Mesenchymal stem cell (in vitro differentiated cells and primary cell): ENCODE results near the gene MRM2.
A peak's percentile ranks its signal among the peaks of the same experiment; 100 is the strongest.

Source experiments
- DNase-seq: peaks from one replicate; pipeline ENCODE4 v3.0.0-alpha.2; 2013
- H2AFZ ChIP-seq: one replicate; pipeline ENCODE4 v1.6.1; 2013; ENCODE audit warnings: low read depth, mild to moderate bottlenecking, control low read depth, inconsistent platforms, low read length, moderate library complexity
- H2AK5ac ChIP-seq: 2 replicates; pipeline ENCODE4 v1.6.1; 2013; ENCODE audit warnings: low read length, moderate library complexity, mild to moderate bottlenecking, inconsistent platforms; ENCODE audit not compliant: severe bottlenecking
- H2BK120ac ChIP-seq: one replicate; pipeline ENCODE4 v1.6.1; 2013; ENCODE audit warnings: low read depth, mild to moderate bottlenecking, inconsistent platforms, low read length, moderate library complexity
- H2BK12ac ChIP-seq, 2 experiments: one replicate each; pipeline ENCODE4 v1.6.1; 2013; ENCODE audit warnings: inconsistent platforms in 2 of 2, low read length in 2 of 2, mild to moderate bottlenecking in 2 of 2, moderate library complexity in 2 of 2, control low read depth in 1 of 2
- H2BK15ac ChIP-seq: one replicate; pipeline ENCODE4 v1.6.1; 2013; ENCODE audit warnings: mild to moderate bottlenecking, low read depth, inconsistent platforms; ENCODE audit not compliant: poor library complexity, severe bottlenecking
- H2BK5ac ChIP-seq: 2 replicates; pipeline ENCODE4 v1.6.1; 2013; ENCODE audit warnings: low read depth, mild to moderate bottlenecking, low read length, control low read depth, inconsistent platforms; ENCODE audit not compliant: poor library complexity, severe bottlenecking
- H3K14ac ChIP-seq, 2 experiments: one replicate each; pipeline ENCODE4 v1.6.1; 2013; ENCODE audit warnings: inconsistent platforms in 2 of 2, low read length in 2 of 2, control low read depth in 1 of 2, mild to moderate bottlenecking in 1 of 2, moderate library complexity in 1 of 2
- H3K18ac ChIP-seq, 2 experiments: one replicate each; pipeline ENCODE4 v1.6.1; 2013; ENCODE audit warnings: inconsistent platforms in 2 of 2, low read length in 2 of 2, control low read depth in 1 of 2, low read depth in 1 of 2, mild to moderate bottlenecking in 1 of 2
- H3K23ac ChIP-seq, 2 experiments: one replicate each; pipeline ENCODE4 v1.6.1; 2013; ENCODE audit warnings: inconsistent platforms in 2 of 2, low read length in 2 of 2, mild to moderate bottlenecking in 2 of 2, moderate library complexity in 2 of 2, control low read depth in 1 of 2
- H3K27ac ChIP-seq: 2 replicates; pipeline ENCODE4 v1.5.1; 2013; ENCODE audit warnings: mild to moderate bottlenecking, moderate library complexity, low read length, control low read depth, inconsistent platforms; ENCODE audit not compliant: poor library complexity, severe bottlenecking
- H3K27me3 ChIP-seq, 2 experiments: 2 replicates each; pipeline versions ENCODE4 v1.6.1 to v1.7.0; 2013; ENCODE audit warnings: low read length in 2 of 2, mild to moderate bottlenecking in 2 of 2, moderate library complexity in 2 of 2, control low read depth in 1 of 2, inconsistent platforms in 1 of 2; ENCODE audit not compliant: control insufficient read depth in 1 of 2, insufficient read depth in 1 of 2
- H3K36me3 ChIP-seq, 2 experiments: 2 replicates each; pipeline versions ENCODE4 v1.6.1 to v1.7.0; 2013; ENCODE audit warnings: low read length in 2 of 2, control low read depth in 1 of 2, inconsistent platforms in 1 of 2, low read depth in 1 of 2, mild to moderate bottlenecking in 1 of 2; ENCODE audit not compliant: insufficient read depth in 2 of 2, control insufficient read depth in 1 of 2
- H3K4ac ChIP-seq, 2 experiments: one replicate each; pipeline ENCODE4 v1.6.1; 2013; ENCODE audit warnings: inconsistent platforms in 2 of 2, low read length in 2 of 2, mild to moderate bottlenecking in 2 of 2, moderate library complexity in 2 of 2, control low read depth in 1 of 2, low read depth in 1 of 2
- H3K4me1 ChIP-seq: 2 replicates; pipeline ENCODE4 v1.6.1; 2013; ENCODE audit warnings: low read depth, low read length, control low read depth; ENCODE audit not compliant: control insufficient read depth, insufficient read depth
- H3K4me2 ChIP-seq: 2 replicates; pipeline ENCODE4 v1.6.1; 2013; ENCODE audit warnings: low read length, mild to moderate bottlenecking, inconsistent platforms; ENCODE audit not compliant: poor library complexity, severe bottlenecking
- H3K4me3 ChIP-seq, 2 experiments: 2 replicates each; pipeline versions ENCODE4 v1.5.1 to v1.7.0; 2013; ENCODE audit warnings: low read length in 2 of 2, mild to moderate bottlenecking in 2 of 2, control low read depth in 1 of 2, low read depth in 1 of 2; ENCODE audit not compliant: insufficient read depth in 1 of 2
- H3K79me1 ChIP-seq: replicated peaks from 2 replicates; pipeline ENCODE4 v1.6.1; 2013; ENCODE audit warnings: mild to moderate bottlenecking, control low read depth, low read length, inconsistent platforms; ENCODE audit not compliant: poor library complexity, severe bottlenecking
- H3K9ac ChIP-seq: 2 replicates; pipeline ENCODE4 v1.7.0; 2013; ENCODE audit warnings: mild to moderate bottlenecking, low read length, moderate library complexity
- H3K9me3 ChIP-seq: 2 replicates; pipeline ENCODE4 v1.7.0; 2013; ENCODE audit warnings: mild to moderate bottlenecking, low read length; ENCODE audit not compliant: control insufficient read depth
- H4K8ac ChIP-seq: one replicate; pipeline ENCODE4 v1.6.1; 2013; ENCODE audit warnings: inconsistent platforms, mild to moderate bottlenecking, low read length, moderate library complexity
- H4K91ac ChIP-seq: one replicate; pipeline ENCODE4 v1.6.1; 2013; ENCODE audit warnings: mild to moderate bottlenecking, low read length, inconsistent platforms
- WGBS: methylation state at CpG from one replicate; pipeline ENCODE4 v1.1.7; 2013; ENCODE audit warnings: mixed read lengths; 5-methylcytosine and 5-hydroxymethylcytosine counted together

MRM2 gene

GRCh38 chr7:2261611-2262010 is 19.6 kb upstream of the MRM2 start:
- H3K9me3 ChIP-seq: no peaks in the 10 kb centered on the region
- peaks cover 12% of the 10 kb centered on the region for H3K79me1 ChIP-seq
- no peak overlapping the region for H3K9ac ChIP-seq
- 96% methylated on average over 14 of the region's 14 CpGs for WGBS
- H2BK12ac ChIP-seq: no peak overlapping the region
- H3K36me3 ChIP-seq: peaks cover 47 to 60% of the 10 kb centered on the region in 2 experiments
- no peak overlapping the region for H4K91ac ChIP-seq
- no peak overlapping the region for H3K27ac ChIP-seq
- H3K23ac ChIP-seq: no peak overlapping the region
- no peak overlapping the region for H3K14ac ChIP-seq
- no peaks in the 10 kb centered on the region for H3K27me3 ChIP-seq
- H3K4ac ChIP-seq: no peak overlapping the region
- H2AFZ ChIP-seq: no peak overlapping the region
- no peak overlapping the region for H3K18ac ChIP-seq
- H4K8ac ChIP-seq: no peak overlapping the region
- H3K4me3 ChIP-seq: no peak overlapping the region
- H2BK120ac ChIP-seq: no peak overlapping the region
- no peak overlapping the region for H3K4me2 ChIP-seq
- no peak for DNase-seq
- peaks cover 11% of the 10 kb centered on the region for H3K4me1 ChIP-seq
- H2BK15ac ChIP-seq: no peak overlapping the region
- H2BK5ac ChIP-seq: no peak overlapping the region
- H2AK5ac ChIP-seq: no peak overlapping the region

GRCh38 chr7:2260820-2261219 is 18.8 kb upstream of the MRM2 start:
- H3K4me2 ChIP-seq: no peak overlapping the region
- no peak overlapping the region for H3K27ac ChIP-seq
- no peak overlapping the region for H3K4ac ChIP-seq
- no peak overlapping the region for H3K9ac ChIP-seq
- no peak overlapping the region for H2BK5ac ChIP-seq
- H2AK5ac ChIP-seq: no peak overlapping the region
- H2BK12ac ChIP-seq: no peak overlapping the region
- H3K4me1 ChIP-seq: peaks cover 16% of the 10 kb centered on the region
- no peaks in the 10 kb centered on the region for H3K27me3 ChIP-seq
- no peak overlapping the region for H2AFZ ChIP-seq
- H4K91ac ChIP-seq: no peak overlapping the region
- H3K14ac ChIP-seq: no peak overlapping the region
- H3K9me3 ChIP-seq: no peaks in the 10 kb centered on the region
- no peak overlapping the region for H3K4me3 ChIP-seq
- H3K23ac ChIP-seq: no peak overlapping the region
- DNase-seq: peak; percentile 18
- H2BK15ac ChIP-seq: no peak overlapping the region
- no peak overlapping the region for H2BK120ac ChIP-seq
- peaks cover 54 to 68% of the 10 kb centered on the region in 2 experiments for H3K36me3 ChIP-seq
- peaks cover 12% of the 10 kb centered on the region for H3K79me1 ChIP-seq
- 99% methylated on average over 5 of the region's 5 CpGs for WGBS
- H4K8ac ChIP-seq: no peak overlapping the region
- no peak overlapping the region for H3K18ac ChIP-seq

- H3K4ac ChIP-seq: no peak overlapping the region
- no peak overlapping the region for H2AK5ac ChIP-seq
- peaks cover 59 to 79% of the 10 kb centered on the region in 2 experiments for H3K36me3 ChIP-seq
- no peak overlapping the region for H2BK15ac ChIP-seq
- no peak overlapping the region for H3K14ac ChIP-seq
- no peak overlapping the region for H3K4me3 ChIP-seq
- no peak overlapping the region for H2BK5ac ChIP-seq
- H3K4me2 ChIP-seq: no peak overlapping the region
- no peak overlapping the region for H3K9ac ChIP-seq
- H3K18ac ChIP-seq: no peak overlapping the region
- no peak overlapping the region for H4K8ac ChIP-seq
- no peak overlapping the region for H3K27ac ChIP-seq
- 98% methylated on average over 6 of the region's 9 CpGs for WGBS
- no peak overlapping the region for H3K23ac ChIP-seq
- peaks cover 25% of the 10 kb centered on the region for H3K4me1 ChIP-seq
- H2BK120ac ChIP-seq: no peak overlapping the region
- peaks cover 14% of the 10 kb centered on the region for H3K79me1 ChIP-seq
- H4K91ac ChIP-seq: no peak overlapping the region
- H3K27me3 ChIP-seq: no peaks in the 10 kb centered on the region
- DNase-seq: no peak
- no peaks in the 10 kb centered on the region for H3K9me3 ChIP-seq
- no peak overlapping the region for H2AFZ ChIP-seq
- H2BK12ac ChIP-seq: no peak overlapping the region
These were observed 17.5 kb upstream of the MRM2 start for GRCh38 chr7:2259480-2259879.

GRCh38 chr7:2258661-2259365 is 16.8 kb upstream of the MRM2 start:
- Histone ChIP-seq H4K91ac (no peak overlapping the region), H3K27me3 (no peaks in the 10 kb centered on the region), H2AK5ac (no peak overlapping the region), H3K18ac (no peak overlapping the region), H2BK12ac (no peak overlapping the region), H3K4me2 (no peak overlapping the region), H3K9me3 (no peaks in the 10 kb centered on the region), H2BK5ac (no peak overlapping the region), H3K23ac (no peak overlapping the region), H3K9ac (no peak overlapping the region), H3K27ac (no peak overlapping the region), H2AFZ (no peak overlapping the region), H2BK15ac (no peak overlapping the region), H3K36me3 (peaks cover 56 to 80% of the 10 kb centered on the region in 2 experiments), H3K4me1 (peaks cover 28% of the 10 kb centered on the region), H3K4ac (no peak overlapping the region), H3K79me1 (peaks cover 20% of the 10 kb centered on the region), H4K8ac (no peak overlapping the region), H3K14ac (no peak overlapping the region), H3K4me3 (no peak overlapping the region), H2BK120ac (no peak overlapping the region)
- WGBS: 94% methylated on average over 30 of the region's 34 CpGs
- no peak for DNase-seq
